Bone marrow (tissue), 2 donors: Measurements from ENCODE around the gene HIVEP3.

ENCODE experiments used
- DNase-seq, 2 donors: peaks; one replicate each; lab custom pipeline; 2025; lab: John Stamatoyannopoulos, UW

The HIVEP3 gene

GRCh38 chr1:41484402-41485241, 434.1 kb downstream of the HIVEP3 start, which contains the start of gene EDN2:
EDN2 (minus strand) TSS chr1:41484683; CDS start chr1:41484601, 82 bp downstream.
- DNase-seq: no peak

GRCh38 chr1:41483960-41484401, 434.7 kb downstream of the HIVEP3 start:
- DNase-seq: no peak

GRCh38 chr1:41483001-41483850, 435.5 kb downstream of the HIVEP3 start:
- DNase-seq: no peak

GRCh38 chr1:41482001-41482765, 436.5 kb downstream of the HIVEP3 start:
- no peak for DNase-seq

GRCh38 chr1:41481109-41481775, 437.5 kb downstream of the HIVEP3 start:
- DNase-seq: no peak

GRCh38 chr1:41480204-41481108, 438.3 kb downstream of the HIVEP3 start:
- DNase-seq: no peak

GRCh38 chr1:41479808-41480160, 438.9 kb downstream of the HIVEP3 start:
- DNase-seq: no peak

GRCh38 chr1:41479000-41479807, 439.5 kb downstream of the HIVEP3 start:
- no peak for DNase-seq

- no peak for DNase-seq
Observed at GRCh38 chr1:41478118-41478748, 440.5 kb downstream of the HIVEP3 start.

- no peak for DNase-seq
Observed at GRCh38 chr1:41476807-41477361, 441.8 kb downstream of the HIVEP3 start.

- no peak for DNase-seq
Observed at GRCh38 chr1:41475859-41476567, 442.7 kb downstream of the HIVEP3 start.

- no peak for DNase-seq
Observed at GRCh38 chr1:41475346-41475745, 443.4 kb downstream of the HIVEP3 start.

GRCh38 chr1:41474490-41475271, 444.0 kb downstream of the HIVEP3 start:
- no peak for DNase-seq

GRCh38 chr1:41473738-41474362, 444.9 kb downstream of the HIVEP3 start:
- no peak for DNase-seq

GRCh38 chr1:41471658-41472057, 447.1 kb downstream of the HIVEP3 start:
- no peak for DNase-seq

GRCh38 chr1:41469706-41470105, 449.0 kb downstream of the HIVEP3 start:
- no peak for DNase-seq
